Femur (tissue), 1 donor: ENCODE data around the gene PLCL2.
"Not testable (repeated sequence)": the region's sequence is repeated elsewhere in the genome, so short reads cannot be mapped to it uniquely, and the experiment has no call there.

Experiments used
- DNase-seq: peaks from one replicate; pipeline ENCODE4 v3.0.0-alpha.2; 2017

Gene PLCL2

DNA sequence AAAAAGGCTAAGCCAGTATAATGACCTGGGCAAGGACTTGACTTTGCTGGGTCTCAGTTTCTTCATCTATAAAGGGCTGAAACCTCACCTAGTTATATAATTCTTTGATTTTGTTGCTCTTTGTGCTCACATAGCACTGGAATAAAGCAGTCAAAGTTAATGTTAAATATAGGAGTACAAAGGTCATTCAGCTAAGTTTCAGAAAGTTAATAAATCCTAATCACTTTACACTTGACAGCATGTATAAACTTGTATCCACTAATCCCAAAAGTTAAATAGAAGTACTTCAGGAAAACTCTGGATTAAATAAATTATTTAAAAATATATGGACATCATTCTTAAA lies 33.9 kb downstream of the PLCL2 start:
- DNase-seq = no peak

DNA sequence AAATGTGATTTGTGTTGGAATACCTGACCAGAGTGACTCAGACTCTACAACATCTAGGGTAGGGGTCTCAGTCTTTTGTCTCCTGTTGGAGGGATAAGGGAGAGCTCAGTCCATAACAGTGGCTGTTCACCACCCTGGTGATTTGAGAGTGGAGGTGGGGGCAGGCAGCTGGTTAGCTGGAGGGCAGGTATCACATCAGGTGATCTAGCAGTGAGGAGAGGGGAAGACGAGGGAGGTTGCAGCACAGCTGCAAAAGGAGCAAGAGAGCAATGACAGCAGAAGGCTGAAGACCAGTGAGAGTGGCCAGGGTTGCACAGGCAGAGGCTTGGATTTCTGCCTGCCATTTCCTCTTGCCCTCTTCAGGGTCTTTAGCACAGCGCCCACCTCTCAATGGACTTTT lies 38.4 kb downstream of the PLCL2 start:
- DNase-seq = no peak

- DNase-seq = no peak
These were observed 42.7 kb downstream of the PLCL2 start for GRCh38 chr3:16927485-16927884.

DNA sequence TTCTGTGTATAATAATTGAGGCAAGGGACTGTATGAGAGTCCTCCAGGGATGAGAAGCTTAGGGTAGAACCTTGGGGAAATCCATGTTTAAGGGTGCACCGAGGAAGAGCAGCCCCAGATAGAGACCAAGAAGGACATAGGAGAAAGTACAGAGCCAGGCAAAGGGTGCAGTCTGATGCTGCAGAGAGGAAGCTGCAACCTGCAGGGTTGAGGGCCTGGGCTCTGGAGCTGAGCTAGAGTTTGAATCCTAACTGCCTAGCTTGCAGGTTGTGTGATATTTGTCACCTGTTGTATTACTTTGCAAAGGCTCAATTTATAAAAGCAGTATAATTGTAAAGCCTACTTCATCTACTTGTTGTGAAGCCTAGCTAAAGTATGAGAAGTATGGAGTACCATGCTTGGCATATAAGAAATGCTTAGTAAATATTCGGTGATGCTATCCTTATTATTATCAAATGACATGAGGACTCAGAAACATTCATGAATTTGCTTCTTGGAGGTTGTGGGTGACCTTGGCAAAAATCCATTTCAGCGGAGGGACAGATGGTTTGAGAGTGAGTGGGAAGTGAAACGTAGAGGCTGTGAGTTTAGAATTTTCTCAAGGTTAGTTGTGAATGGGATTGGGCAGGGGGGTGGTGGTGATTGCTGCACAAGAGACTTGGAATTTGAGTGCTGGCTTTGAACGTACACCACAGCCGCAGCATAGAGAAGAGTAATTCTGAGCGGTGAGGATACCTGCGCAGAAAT lies 43.8 kb downstream of the PLCL2 start:
- no peak for DNase-seq

DNA sequence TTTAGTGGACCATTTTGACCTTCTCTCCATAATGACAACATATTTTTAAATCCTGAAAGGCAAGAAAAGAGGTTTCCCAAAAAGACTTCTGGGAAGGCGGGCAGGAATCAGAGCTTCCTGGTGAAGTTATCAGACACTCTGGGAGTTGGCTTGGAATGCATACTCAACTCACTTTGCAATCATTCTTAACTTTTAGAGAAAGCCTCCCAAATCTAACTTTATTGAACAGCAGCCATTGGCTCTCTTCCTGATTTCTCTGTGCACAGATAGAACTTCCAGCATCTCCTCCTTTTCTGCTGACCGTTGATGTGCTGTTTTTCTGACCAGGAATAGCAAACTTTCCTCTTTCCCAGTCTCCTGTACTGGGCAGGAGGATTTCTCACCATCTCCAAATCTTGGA lies 44.6 kb downstream of the PLCL2 start:
- DNase-seq = no peak

- no peak for DNase-seq
These were observed 48.1 kb downstream of the PLCL2 start for GRCh38 chr3:16932877-16933276.

GRCh38 chr3:16935781-16936180 lies 51.0 kb downstream of the PLCL2 start:
- no peak for DNase-seq

DNA sequence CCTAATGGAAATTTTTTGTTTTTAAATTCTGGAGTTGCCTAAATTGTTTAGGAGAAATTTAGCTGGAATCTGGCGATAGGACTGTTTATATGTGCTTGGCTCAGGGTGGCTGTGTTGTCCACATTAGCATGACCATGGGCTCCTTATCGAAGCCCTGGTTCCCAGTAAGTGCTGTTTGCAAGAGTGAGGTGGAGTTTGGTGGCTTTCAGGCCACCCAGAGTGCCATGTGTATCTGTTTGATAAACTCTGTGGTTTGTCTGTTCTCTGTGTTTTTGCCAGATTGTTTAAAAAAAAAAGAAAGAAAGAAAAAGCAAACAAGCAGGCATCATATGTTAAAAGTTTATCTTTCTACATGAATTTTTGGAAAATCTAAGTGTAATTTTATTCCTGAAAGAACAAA lies 51.5 kb downstream of the PLCL2 start:
- DNase-seq = no peak

GRCh38 chr3:16936676-16937230 lies 52.0 kb downstream of the PLCL2 start:
- DNase-seq = no peak

DNA sequence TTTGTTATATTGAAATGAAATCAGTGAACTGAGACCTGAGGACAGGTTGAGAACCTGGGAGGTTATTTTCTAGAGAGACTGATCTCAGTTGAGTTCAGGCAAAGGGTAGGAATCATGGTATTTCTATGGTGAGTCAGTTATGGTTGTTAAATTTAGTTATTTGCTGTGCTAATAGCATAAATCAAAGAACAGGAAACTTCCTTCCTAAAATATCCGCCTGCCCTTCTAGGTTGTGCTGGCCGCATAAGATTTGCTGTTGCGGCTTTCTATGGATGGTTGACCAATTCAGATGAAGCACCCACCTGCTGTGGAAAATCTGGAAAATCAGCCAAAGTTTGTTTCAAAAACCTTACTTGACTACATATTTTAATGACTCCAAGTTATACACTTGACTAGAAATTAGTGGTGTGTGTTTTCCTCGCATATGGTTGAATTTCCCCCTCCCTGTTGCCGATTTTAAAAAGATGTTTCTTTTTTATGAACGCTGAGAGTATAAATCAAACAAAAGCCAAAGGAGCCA lies 52.6 kb downstream of the PLCL2 start:
- DNase-seq = no peak

- DNase-seq = no peak
These were observed 56.3 kb downstream of the PLCL2 start for GRCh38 chr3:16940769-16941700.

DNA sequence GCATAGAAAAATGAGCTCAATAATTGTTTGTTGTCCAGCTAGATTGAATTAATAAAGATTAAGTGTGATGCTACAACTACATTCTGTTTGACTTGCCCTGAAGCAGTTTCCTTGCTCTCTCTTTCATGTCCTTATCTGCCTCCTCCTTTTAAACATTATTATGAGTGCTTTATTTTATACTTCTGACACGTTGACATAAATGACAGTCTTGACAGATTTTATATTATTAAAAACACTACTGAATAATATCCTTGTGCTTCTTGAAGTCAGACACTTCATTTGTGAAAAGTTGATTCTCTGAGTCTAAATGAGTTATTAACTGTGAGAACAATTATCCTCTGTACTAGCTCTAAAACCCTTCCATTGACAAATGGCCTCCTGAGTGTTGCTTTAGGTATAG lies 58.2 kb downstream of the PLCL2 start:
- DNase-seq = no peak

DNA sequence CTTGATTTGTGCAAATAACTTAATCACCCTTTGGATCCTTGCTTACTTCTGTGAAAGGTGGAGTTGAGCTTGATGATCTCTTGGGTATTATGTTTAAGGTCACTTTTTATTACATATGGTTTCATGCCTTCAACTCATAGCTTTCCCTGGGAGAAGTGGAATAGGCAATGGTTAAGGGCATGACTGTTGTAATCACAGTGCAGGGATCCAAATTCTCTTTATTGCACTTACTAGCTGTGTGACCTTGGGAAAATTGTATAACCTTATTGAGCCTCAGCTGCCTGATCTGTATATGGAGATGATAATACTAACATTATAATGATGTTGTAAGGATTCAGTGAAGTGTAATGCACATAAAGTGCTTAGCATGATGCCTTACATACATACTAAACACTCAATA lies 59.1 kb downstream of the PLCL2 start:
- no peak for DNase-seq

DNA sequence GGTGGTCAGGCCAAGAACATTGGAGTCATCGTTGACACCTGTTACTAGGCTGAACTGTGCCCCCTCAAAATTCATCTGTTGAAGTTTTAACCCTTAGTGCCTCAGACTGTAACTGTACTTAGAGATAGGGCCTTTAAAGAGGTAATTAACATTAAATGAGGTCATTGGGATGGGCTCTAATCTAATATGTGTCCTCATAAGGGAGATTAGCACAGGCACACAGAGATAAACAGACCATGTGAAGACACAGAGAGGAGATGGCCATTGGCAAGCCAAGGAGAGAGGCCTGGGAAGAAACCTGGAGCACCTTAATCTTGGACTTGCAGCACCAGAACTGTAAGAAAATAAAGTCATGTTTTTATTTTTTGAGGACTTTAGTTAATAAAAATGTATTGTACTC lies 59.6 kb downstream of the PLCL2 start:
- no peak for DNase-seq

DNA sequence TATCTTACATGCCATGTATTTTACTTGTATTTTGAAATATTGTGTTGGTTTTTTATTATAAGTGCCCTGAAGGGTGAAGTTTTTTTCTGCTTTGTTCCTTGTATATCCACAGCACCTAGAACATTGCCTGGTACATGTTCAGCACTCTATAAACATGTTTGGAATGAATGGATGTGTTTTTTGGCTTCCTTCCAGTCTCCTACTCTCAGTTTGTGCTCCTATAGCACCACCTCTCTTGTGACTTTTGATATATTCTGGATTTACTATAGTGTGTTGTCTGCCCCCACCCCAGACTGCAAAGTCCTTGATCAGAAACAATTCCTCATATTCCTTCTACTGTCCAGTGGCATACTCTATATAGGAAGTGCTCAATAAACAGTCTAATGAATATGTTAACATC lies 60.6 kb downstream of the PLCL2 start:
- no peak for DNase-seq

DNA sequence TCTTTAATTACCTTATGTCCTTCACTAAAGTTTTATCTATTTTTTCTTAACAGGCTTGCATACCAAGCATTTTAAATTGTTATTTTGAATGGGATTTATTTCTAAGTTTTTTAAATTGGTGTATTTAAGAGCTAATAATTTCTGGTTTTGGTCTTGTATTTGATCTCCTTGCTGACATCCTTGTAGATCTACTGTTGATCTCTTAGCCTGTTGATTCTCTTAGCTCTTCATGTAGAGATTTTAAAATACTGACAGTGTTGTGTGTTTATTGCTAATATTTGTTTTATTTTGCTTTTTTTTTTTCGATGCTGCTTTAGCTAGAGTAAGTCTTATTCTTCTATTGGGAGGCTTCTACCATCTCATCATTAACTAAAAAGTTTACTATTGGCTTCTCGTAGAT lies 65.5 kb downstream of the PLCL2 start:
- DNase-seq = no peak

- no peak for DNase-seq
These were observed 66.1 kb downstream of the PLCL2 start for GRCh38 chr3:16950845-16951244.

DNA sequence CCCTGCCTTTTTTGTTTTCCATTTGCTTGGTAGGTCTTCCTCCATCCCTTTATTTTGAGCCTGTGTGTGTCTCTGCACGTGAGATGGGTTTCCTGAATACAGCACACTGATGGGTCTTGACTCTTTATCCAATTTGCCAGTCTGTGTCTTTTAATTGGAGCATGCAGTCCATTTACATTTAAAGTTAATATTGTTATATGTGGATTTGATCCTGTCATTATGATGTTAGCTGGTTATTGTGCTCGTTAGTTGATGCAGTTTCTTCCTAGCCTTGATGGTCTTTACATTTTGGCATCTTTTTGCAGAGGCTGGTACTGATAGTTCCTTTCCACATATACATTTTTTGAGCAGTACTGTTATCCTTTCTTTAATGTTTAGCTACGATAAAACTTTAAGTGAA lies 73.1 kb downstream of the PLCL2 start:
- DNase-seq = not testable (repeated sequence)

- DNase-seq = no peak
These were observed 75.4 kb downstream of the PLCL2 start for GRCh38 chr3:16960125-16960524.

- DNase-seq = no peak
These were observed 77.0 kb downstream of the PLCL2 start for GRCh38 chr3:16961621-16962205.

GRCh38 chr3:16975083-16975482 lies 90.3 kb downstream of the PLCL2 start:
- DNase-seq = no peak

DNA sequence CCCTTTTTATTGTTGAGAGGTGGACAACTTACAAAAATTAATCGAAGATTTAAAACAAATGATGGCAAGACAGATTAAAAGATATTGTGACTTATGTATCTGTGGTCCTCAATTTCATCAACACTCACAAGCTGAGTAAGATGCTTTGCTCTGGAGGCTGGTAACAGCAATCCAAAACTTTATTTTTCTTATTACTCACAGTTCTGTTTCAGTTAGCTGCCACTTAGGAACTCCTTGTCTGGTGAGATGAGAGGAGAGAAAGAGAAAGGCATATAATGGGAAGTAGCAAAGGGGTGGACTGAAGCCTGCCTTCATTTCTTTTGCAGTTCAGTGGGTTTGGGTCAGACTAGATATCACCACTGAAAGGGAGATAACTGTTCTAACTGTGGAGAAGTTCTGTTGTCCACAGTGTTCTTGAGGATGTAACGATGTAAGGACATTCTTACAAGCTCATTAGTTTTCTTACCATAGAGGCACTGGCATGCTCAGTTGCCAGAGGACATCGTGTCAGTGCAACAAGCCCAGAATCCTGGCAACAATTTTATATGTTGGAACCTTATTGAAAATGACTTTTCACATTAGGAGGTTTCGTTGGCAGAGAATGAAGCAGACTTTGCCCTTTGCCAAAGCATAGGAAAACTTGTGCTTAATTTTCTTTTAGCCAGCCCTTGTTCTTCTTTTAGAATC lies 93.6 kb downstream of the PLCL2 start:
- no peak for DNase-seq

- no peak for DNase-seq
These were observed 94.1 kb downstream of the PLCL2 start for GRCh38 chr3:16978921-16979271.
